Nephron progenitor cell (in vitro differentiated cells): Measurements from ENCODE around the gene FIBCD1.

Experiments
- DNase-seq: peaks from one replicate; pipeline ENCODE4 v3.0.0; 2021
- H3K27ac Mint-ChIP-seq: 2 replicates; pipeline ENCODE4 v1.8.0; 2021; ENCODE audit warnings: mild to moderate bottlenecking, moderate library complexity, mixed read lengths
- H3K27me3 Mint-ChIP-seq: 2 replicates; pipeline ENCODE4 v1.8.0; 2021; ENCODE audit warnings: mild to moderate bottlenecking, low read depth, mixed read lengths; ENCODE audit not compliant: poor library complexity
- H3K36me3 Mint-ChIP-seq: 2 replicates; pipeline ENCODE4 v1.8.0; 2021; ENCODE audit warnings: low read depth, mixed read lengths
- H3K4me1 Mint-ChIP-seq: 2 replicates; pipeline ENCODE4 v1.8.0; 2021; ENCODE audit warnings: mixed read lengths
- H3K4me3 Mint-ChIP-seq: 2 replicates; pipeline ENCODE4 v1.8.0; 2021; ENCODE audit warnings: mild to moderate bottlenecking, moderate library complexity, mixed read lengths
- H3K9me3 Mint-ChIP-seq: 2 replicates; pipeline ENCODE4 v1.8.0; 2021; ENCODE audit warnings: mild to moderate bottlenecking, moderate library complexity, mixed read lengths
- TF ChIP-seq, protein P1 (sequence below): fragments of 200-600 bp; sonication (generic); IDR thresholded peaks from 2 replicates; pipeline ENCODE4 v1.5.0; 2021; ENCODE audit warnings: antibody characterized with exemption

The FIBCD1 gene

DNA sequence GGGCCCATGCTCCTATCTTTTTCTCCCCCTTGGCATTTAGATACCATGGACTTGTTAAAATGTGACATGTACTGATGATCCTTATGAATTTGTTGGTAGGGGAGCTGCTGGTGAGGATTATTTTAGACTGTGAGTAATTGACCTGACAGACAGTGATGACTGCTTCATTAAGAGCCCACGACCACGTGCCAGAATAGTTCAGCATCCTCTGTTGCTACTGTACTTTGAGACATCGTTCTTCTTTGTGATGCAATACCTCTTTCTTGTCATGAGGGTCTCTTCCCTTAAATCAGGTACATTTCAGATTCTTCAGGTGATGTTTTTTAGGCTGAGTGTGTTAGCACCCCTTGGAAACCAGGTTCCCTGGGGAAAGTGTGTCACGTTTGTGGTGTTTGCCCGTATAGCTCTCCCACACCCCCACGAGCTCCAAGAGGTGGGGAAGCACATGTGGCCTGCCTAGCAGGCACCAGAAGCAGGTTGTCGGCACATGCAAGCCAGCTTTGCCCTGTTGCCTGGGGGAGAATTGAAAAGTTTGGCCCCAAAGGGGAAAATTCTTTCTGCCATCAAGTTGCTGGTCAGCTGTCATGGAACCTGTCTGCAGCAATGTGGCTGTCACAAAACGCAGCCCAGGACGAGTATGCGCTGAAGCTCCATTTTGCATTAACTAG is 67.5 kb downstream of the FIBCD1 start:
- no peak for DNase-seq
- peaks cover 28% of the 10 kb centered on the region for H3K4me1 Mint-ChIP-seq
- H3K27me3 Mint-ChIP-seq = peaks cover 5% of the 10 kb centered on the region
- H3K4me3 Mint-ChIP-seq = no peak overlapping the region
- H3K27ac Mint-ChIP-seq = peak overlapping the region; percentile 66
- H3K36me3 Mint-ChIP-seq = peaks cover 72% of the 10 kb centered on the region
- TF ChIP-seq, protein P1, sequence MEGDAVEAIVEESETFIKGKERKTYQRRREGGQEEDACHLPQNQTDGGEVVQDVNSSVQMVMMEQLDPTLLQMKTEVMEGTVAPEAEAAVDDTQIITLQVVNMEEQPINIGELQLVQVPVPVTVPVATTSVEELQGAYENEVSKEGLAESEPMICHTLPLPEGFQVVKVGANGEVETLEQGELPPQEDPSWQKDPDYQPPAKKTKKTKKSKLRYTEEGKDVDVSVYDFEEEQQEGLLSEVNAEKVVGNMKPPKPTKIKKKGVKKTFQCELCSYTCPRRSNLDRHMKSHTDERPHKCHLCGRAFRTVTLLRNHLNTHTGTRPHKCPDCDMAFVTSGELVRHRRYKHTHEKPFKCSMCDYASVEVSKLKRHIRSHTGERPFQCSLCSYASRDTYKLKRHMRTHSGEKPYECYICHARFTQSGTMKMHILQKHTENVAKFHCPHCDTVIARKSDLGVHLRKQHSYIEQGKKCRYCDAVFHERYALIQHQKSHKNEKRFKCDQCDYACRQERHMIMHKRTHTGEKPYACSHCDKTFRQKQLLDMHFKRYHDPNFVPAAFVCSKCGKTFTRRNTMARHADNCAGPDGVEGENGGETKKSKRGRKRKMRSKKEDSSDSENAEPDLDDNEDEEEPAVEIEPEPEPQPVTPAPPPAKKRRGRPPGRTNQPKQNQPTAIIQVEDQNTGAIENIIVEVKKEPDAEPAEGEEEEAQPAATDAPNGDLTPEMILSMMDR = no peak
- H3K9me3 Mint-ChIP-seq = no peaks in the 10 kb centered on the region

GRCh38 chr9:130870491-130871381 is 68.3 kb downstream of the FIBCD1 start:
- Mint-ChIP-seq H3K4me3 (no peak overlapping the region), H3K27ac (peak overlapping the region; percentile 83), H3K36me3 (peaks cover 72% of the 10 kb centered on the region), H3K4me1 (peaks cover 33% of the 10 kb centered on the region), H3K27me3 (peaks cover 5% of the 10 kb centered on the region), H3K9me3 (no peaks in the 10 kb centered on the region)
- TF ChIP-seq, protein P1 = no peak
- no peak for DNase-seq

DNA sequence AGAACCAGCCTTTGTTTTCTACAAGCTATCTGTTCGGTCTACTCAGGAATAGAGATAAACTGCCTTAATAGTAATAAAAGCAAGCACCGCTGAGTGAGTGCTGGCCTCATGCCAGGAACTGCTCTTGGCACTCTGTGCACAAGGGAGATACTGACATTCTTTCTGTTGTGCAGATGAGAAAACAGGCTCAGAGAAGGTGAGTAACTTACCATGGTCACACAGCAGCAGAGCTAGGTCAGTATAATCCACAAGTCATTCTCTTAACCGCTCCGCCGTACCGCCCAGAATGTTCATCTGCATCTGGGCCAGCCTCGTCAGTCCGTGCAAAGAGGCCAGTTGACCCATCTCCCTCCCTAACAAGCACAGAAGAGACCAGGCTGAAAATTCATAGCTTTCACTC is 69.8 kb downstream of the FIBCD1 start:
- H3K4me3 Mint-ChIP-seq = no peak overlapping the region
- TF ChIP-seq, protein P1 = no peak
- peaks cover 67% of the 10 kb centered on the region for H3K36me3 Mint-ChIP-seq
- no peak overlapping the region for H3K27ac Mint-ChIP-seq
- H3K9me3 Mint-ChIP-seq = no peaks in the 10 kb centered on the region
- peaks cover 33% of the 10 kb centered on the region for H3K4me1 Mint-ChIP-seq
- DNase-seq = no peak
- peaks cover 5% of the 10 kb centered on the region for H3K27me3 Mint-ChIP-seq

DNA sequence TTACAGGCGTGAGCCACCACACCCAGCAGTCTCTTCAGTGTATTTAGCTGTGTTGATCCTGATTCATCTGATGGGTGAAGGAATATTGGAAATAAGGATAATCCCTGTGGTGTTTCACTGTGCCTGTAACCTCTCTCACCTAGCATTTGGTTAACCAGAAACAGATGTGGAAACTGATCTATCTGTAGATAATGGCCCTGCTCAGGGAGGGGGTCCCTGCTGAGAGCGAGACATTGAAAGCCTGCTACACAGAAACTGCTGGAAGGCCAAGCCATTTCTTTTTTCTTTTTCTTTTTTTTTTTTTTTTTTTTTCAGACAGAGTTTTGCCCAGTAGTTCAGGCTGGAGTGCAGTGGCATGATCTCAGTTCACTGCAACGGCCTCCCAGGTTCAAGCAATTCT is 70.8 kb downstream of the FIBCD1 start:
- peaks cover 36% of the 10 kb centered on the region for H3K4me1 Mint-ChIP-seq
- DNase-seq = no peak
- H3K4me3 Mint-ChIP-seq = no peak overlapping the region
- peak overlapping the region; percentile 69 for H3K27ac Mint-ChIP-seq
- TF ChIP-seq, protein P1 = no peak
- H3K27me3 Mint-ChIP-seq = peaks cover 5% of the 10 kb centered on the region
- no peaks in the 10 kb centered on the region for H3K9me3 Mint-ChIP-seq
- peaks cover 63% of the 10 kb centered on the region for H3K36me3 Mint-ChIP-seq

DNA sequence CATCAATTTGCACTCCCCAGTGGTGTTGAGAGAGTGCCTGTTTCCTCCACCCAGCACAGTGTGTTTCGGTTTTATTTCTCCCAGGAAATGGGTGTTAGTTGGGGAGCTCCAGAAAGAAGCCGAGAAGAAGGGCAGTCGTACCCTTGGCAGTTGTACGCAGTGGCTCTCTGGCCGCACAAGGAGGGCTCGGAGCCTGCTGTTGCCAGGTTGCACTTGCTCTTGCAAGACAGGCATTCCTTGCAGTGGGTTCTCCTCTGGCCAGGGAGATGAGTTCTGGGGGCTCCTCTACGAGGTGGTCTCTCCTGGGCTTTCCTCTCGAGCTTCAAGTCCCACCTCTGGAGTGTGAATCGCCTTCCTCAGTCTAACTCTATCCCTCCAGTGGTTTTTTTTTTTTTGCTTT is 71.5 kb downstream of the FIBCD1 start:
- Mint-ChIP-seq H3K4me3 (no peak overlapping the region), H3K4me1 (peaks cover 43% of the 10 kb centered on the region), H3K27me3 (peaks cover 5% of the 10 kb centered on the region), H3K27ac (no peak overlapping the region), H3K9me3 (no peaks in the 10 kb centered on the region), H3K36me3 (peaks cover 63% of the 10 kb centered on the region)
- no peak for DNase-seq
- TF ChIP-seq, protein P1 = no peak
